Measurements from ENCODE around the gene RBM4. TPM values are rescaled to one million over a fixed set of nuclear protein-coding genes. Genes with fewer than 3 reads are reported as not detected.

Gene RBM4
- total and polyA plus RNA-seq, 4 donors = 93.0 to 204 (median 169) TPM

GRCh38 chr11:66670816-66671215 is 32.3 kb downstream of the RBM4 start:
- Histone ChIP-seq H3K4me1 (ENCODE audit: control insufficient read depth, insufficient read depth, low read length) (peaks cover 25% of the 10 kb centered on the region), H3K27ac (ENCODE audit: low read depth, low read length) (no peak overlapping the region), H3K27me3 (ENCODE audit: control insufficient read depth, insufficient read depth, low read length) (no peaks in the 10 kb centered on the region), H3K9me3 (ENCODE audit: control insufficient read depth, insufficient read depth, low read length) (no peaks in the 10 kb centered on the region), H3K36me3 (ENCODE audit: control insufficient read depth, insufficient read depth, low read length) (peaks cover 21% of the 10 kb centered on the region), H3K4me3 (ENCODE audit: low read depth, low read length) (no peak overlapping the region)
- 75% methylated on average over 2 of the region's 5 CpGs for WGBS (ENCODE audit: insufficient coverage)
- no peak for DNase-seq (ENCODE audit: low read depth in 4 of 6, low spot score in 6 of 6)

DNA sequence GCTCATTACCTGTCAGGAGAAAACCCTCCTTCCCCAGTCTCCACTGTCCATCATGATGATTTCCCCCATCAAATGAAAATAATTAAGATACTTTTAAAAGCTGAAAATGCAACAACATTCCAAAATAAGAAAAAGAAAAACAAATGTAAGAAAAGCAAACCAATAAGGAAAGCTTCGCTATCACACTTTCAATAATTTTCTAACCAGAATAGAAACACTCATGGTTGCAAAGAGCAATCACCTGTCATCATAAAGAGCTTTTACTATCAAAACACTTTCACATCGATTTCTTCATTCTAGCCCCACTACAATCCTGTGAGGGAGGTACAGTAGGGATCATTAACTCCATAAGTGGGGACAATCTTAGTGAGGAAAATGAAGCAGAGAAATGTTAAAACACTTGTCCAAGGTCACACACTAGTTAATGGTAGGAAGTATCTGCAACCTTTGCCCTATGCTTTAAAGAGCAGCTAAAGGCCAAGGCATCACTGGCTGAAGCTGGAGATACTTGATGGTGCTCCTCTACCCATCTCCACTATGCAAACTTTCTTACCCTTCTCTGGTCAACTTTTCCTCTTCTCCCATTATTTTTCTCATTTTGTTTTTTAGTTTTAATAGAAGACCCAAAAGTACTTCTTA is 36.6 kb downstream of the RBM4 start:
- Histone ChIP-seq H3K36me3 (ENCODE audit: control insufficient read depth, insufficient read depth, low read length) (peaks cover 10% of the 10 kb centered on the region), H3K27me3 (ENCODE audit: control insufficient read depth, insufficient read depth, low read length) (no peaks in the 10 kb centered on the region), H3K4me3 (ENCODE audit: low read depth, low read length) (no peak overlapping the region), H3K9me3 (ENCODE audit: control insufficient read depth, insufficient read depth, low read length) (no peaks in the 10 kb centered on the region), H3K27ac (ENCODE audit: low read depth, low read length) (no peak overlapping the region), H3K4me1 (ENCODE audit: control insufficient read depth, insufficient read depth, low read length) (peaks cover 45% of the 10 kb centered on the region)
- DNase-seq (ENCODE audit: low read depth in 4 of 6, low spot score in 6 of 6) = no peak
- WGBS (ENCODE audit: insufficient coverage) = no CpG with 5 or more reads among the region's 2 CpGs

GRCh38 chr11:66676282-66676919 is 37.9 kb downstream of the RBM4 start:
- peaks cover 10% of the 10 kb centered on the region for H3K36me3 ChIP-seq (ENCODE audit: control insufficient read depth, insufficient read depth, low read length)
- peak in 2 of 6 donors; percentile 10 to 32 for DNase-seq (ENCODE audit: low read depth in 4 of 6, low spot score in 6 of 6)
- no peaks in the 10 kb centered on the region for H3K27me3 ChIP-seq (ENCODE audit: control insufficient read depth, insufficient read depth, low read length)
- H3K4me1 ChIP-seq (ENCODE audit: control insufficient read depth, insufficient read depth, low read length) = peaks cover 45% of the 10 kb centered on the region
- H3K27ac ChIP-seq (ENCODE audit: low read depth, low read length) = no peak overlapping the region
- peak overlapping the region; percentile 87 for H3K4me3 ChIP-seq (ENCODE audit: low read depth, low read length)
- 57% methylated on average over 4 of the region's 16 CpGs for WGBS (ENCODE audit: insufficient coverage)
- H3K9me3 ChIP-seq (ENCODE audit: control insufficient read depth, insufficient read depth, low read length) = no peaks in the 10 kb centered on the region

DNA sequence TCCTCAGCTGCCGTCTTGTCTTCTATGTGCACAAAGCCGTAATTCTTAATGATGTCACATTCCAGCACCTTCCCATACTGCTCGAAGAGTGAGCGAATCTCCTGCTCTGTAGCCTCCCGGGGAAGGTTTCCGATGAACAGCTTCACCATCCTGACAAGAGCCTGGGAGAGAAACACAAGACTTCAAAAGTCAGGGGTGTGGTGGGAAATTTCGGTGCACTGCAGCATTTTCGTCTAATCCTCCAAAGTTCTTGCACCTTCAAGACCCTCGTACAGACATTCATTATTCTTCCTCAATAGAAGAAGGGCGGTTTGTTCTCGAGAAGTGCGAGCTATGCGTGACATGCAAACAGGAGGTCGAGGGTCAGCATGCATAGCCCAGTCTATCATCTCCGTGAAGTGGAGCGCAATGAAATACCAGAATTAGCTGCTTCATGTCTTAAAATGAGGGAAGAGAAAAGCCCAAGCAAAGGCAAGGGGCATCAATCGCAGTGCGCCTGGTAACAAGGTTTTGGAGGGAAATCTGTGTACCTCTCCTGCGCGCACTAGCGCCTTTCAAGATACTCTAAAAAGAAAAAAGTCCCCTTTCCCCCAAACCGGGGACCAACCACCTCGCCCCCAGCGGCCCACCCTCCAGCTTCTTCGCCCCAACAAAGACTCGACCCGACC is 38.6 kb downstream of the RBM4 start:
- H3K4me3 ChIP-seq (ENCODE audit: low read depth, low read length) = peak overlapping the region; percentile 87
- peak in 2 of 6 donors; percentile 9 to 33 for DNase-seq (ENCODE audit: low read depth in 4 of 6, low spot score in 6 of 6)
- peaks cover 39% of the 10 kb centered on the region for H3K4me1 ChIP-seq (ENCODE audit: control insufficient read depth, insufficient read depth, low read length)
- peak overlapping the region; percentile 97 for H3K27ac ChIP-seq (ENCODE audit: low read depth, low read length)
- H3K9me3 ChIP-seq (ENCODE audit: control insufficient read depth, insufficient read depth, low read length) = no peaks in the 10 kb centered on the region
- peaks cover 7% of the 10 kb centered on the region for H3K36me3 ChIP-seq (ENCODE audit: control insufficient read depth, insufficient read depth, low read length)
- WGBS (ENCODE audit: insufficient coverage) = 0% methylated on average over 14 of the region's 27 CpGs
- no peaks in the 10 kb centered on the region for H3K27me3 ChIP-seq (ENCODE audit: control insufficient read depth, insufficient read depth, low read length)

- H3K9me3 ChIP-seq (ENCODE audit: control insufficient read depth, insufficient read depth, low read length) = no peaks in the 10 kb centered on the region
- peak; percentile 92 to 99 (median 96) for DNase-seq (ENCODE audit: low read depth in 4 of 6, low spot score in 6 of 6)
- peaks cover 4% of the 10 kb centered on the region for H3K36me3 ChIP-seq (ENCODE audit: control insufficient read depth, insufficient read depth, low read length)
- H3K27ac ChIP-seq (ENCODE audit: low read depth, low read length) = peak within 1 kb of the TSS; percentile 97
- H3K4me3 ChIP-seq (ENCODE audit: low read depth, low read length) = peak within 1 kb of the TSS; percentile 87
- peaks cover 34% of the 10 kb centered on the region for H3K4me1 ChIP-seq (ENCODE audit: control insufficient read depth, insufficient read depth, low read length)
- WGBS (ENCODE audit: insufficient coverage) = under 1% methylated on average over 57 of the region's 61 CpGs
- no peaks in the 10 kb centered on the region for H3K27me3 ChIP-seq (ENCODE audit: control insufficient read depth, insufficient read depth, low read length)
Observed at GRCh38 chr11:66677599-66678375, 39.3 kb downstream of the RBM4 start, which contains the start of gene RBM4B. RBM4B (minus strand) TSS chr11:66677887; CDS start chr11:66677079, 808 bp downstream.

- Histone ChIP-seq H3K9me3 (ENCODE audit: control insufficient read depth, insufficient read depth, low read length) (no peaks in the 10 kb centered on the region), H3K27me3 (ENCODE audit: control insufficient read depth, insufficient read depth, low read length) (no peaks in the 10 kb centered on the region), H3K36me3 (ENCODE audit: control insufficient read depth, insufficient read depth, low read length) (peaks cover 19% of the 10 kb centered on the region), H3K27ac (ENCODE audit: low read depth, low read length) (no peak overlapping the region), H3K4me1 (ENCODE audit: control insufficient read depth, insufficient read depth, low read length) (peaks cover 19% of the 10 kb centered on the region), H3K4me3 (ENCODE audit: low read depth, low read length) (no peak overlapping the region)
- WGBS (ENCODE audit: insufficient coverage) = 100% methylated on average over 1 of the region's 7 CpGs
- DNase-seq (ENCODE audit: low read depth in 4 of 6, low spot score in 6 of 6) = no peak
Observed at GRCh38 chr11:66680966-66681645, 42.6 kb downstream of the RBM4 start.

GRCh38 chr11:66683877-66684276 is 45.4 kb downstream of the RBM4 start:
- no peak overlapping the region for H3K27ac ChIP-seq (ENCODE audit: low read depth, low read length)
- WGBS (ENCODE audit: insufficient coverage) = 83% methylated on average over 1 of the region's 8 CpGs
- no peak for DNase-seq (ENCODE audit: low read depth in 4 of 6, low spot score in 6 of 6)

GRCh38 chr11:66684635-66685034 is 46.1 kb downstream of the RBM4 start:
- no peaks in the 10 kb centered on the region for H3K4me1 ChIP-seq (ENCODE audit: control insufficient read depth, insufficient read depth, low read length)
- H3K4me3 ChIP-seq (ENCODE audit: low read depth, low read length) = no peak overlapping the region
- H3K27me3 ChIP-seq (ENCODE audit: control insufficient read depth, insufficient read depth, low read length) = no peaks in the 10 kb centered on the region
- H3K9me3 ChIP-seq (ENCODE audit: control insufficient read depth, insufficient read depth, low read length) = no peaks in the 10 kb centered on the region
- H3K27ac ChIP-seq (ENCODE audit: low read depth, low read length) = no peak overlapping the region
- H3K36me3 ChIP-seq (ENCODE audit: control insufficient read depth, insufficient read depth, low read length) = peaks cover 54% of the 10 kb centered on the region
- 92% methylated on average over 2 of the region's 2 CpGs for WGBS (ENCODE audit: insufficient coverage)
- no peak for DNase-seq (ENCODE audit: low read depth in 4 of 6, low spot score in 6 of 6)

More at GRCh38 chr11:66683877-66684276, 45.4 kb downstream of the RBM4 start:
- Histone ChIP-seq H3K9me3 (ENCODE audit: control insufficient read depth, insufficient read depth, low read length) (no peaks in the 10 kb centered on the region), H3K27me3 (ENCODE audit: control insufficient read depth, insufficient read depth, low read length) (no peaks in the 10 kb centered on the region), H3K36me3 (ENCODE audit: control insufficient read depth, insufficient read depth, low read length) (peaks cover 46% of the 10 kb centered on the region), H3K4me3 (ENCODE audit: low read depth, low read length) (no peak overlapping the region), H3K4me1 (ENCODE audit: control insufficient read depth, insufficient read depth, low read length) (peaks cover under 1% of the 10 kb centered on the region)
